ENCODE data around the gene PTK7. TPM values are rescaled to one million over a fixed set of nuclear protein-coding genes. Genes with fewer than 3 reads are reported as not detected.

Gene PTK7
- total RNA-seq, 1 experiment from 2014 or later: 19.7 TPM

GRCh38 chr6:43200541-43200940 is 124.4 kb downstream of the PTK7 start:
- no peak for DNase-seq (ENCODE audit: low read depth, low spot score)
- in situ Hi-C loops (cut with HindIII; ENCODE audit: low pct_unique_long_range_greater_than_20kb, low sequenced_read_pairs): no loop called here

- in situ Hi-C loops (cut with HindIII; ENCODE audit: low pct_unique_long_range_greater_than_20kb, low sequenced_read_pairs): no loop called here
- DNase-seq (ENCODE audit: low read depth, low spot score): no peak
Observed at GRCh38 chr6:43202451-43202850, 126.3 kb downstream of the PTK7 start.

- DNase-seq (ENCODE audit: low read depth, low spot score): no peak
- in situ Hi-C loops (cut with HindIII; ENCODE audit: low pct_unique_long_range_greater_than_20kb, low sequenced_read_pairs): no loop called here
Observed at GRCh38 chr6:43203029-43203717, 127.1 kb downstream of the PTK7 start.

- in situ Hi-C loops (cut with HindIII; ENCODE audit: low pct_unique_long_range_greater_than_20kb, low sequenced_read_pairs): no loop called here
- DNase-seq (ENCODE audit: low read depth, low spot score): no peak
Observed at GRCh38 chr6:43203718-43204095, 127.6 kb downstream of the PTK7 start.

GRCh38 chr6:43204271-43205105 is 128.4 kb downstream of the PTK7 start:
- in situ Hi-C loops (cut with HindIII; ENCODE audit: low pct_unique_long_range_greater_than_20kb, low sequenced_read_pairs): no loop called here
- DNase-seq (ENCODE audit: low read depth, low spot score): no peak

- in situ Hi-C loops (cut with HindIII; ENCODE audit: low pct_unique_long_range_greater_than_20kb, low sequenced_read_pairs): no loop called here
- no peak for DNase-seq (ENCODE audit: low read depth, low spot score)
Observed at GRCh38 chr6:43205849-43206248, 129.7 kb downstream of the PTK7 start.

- no peak for DNase-seq (ENCODE audit: low read depth, low spot score)
- in situ Hi-C loops (cut with HindIII; ENCODE audit: low pct_unique_long_range_greater_than_20kb, low sequenced_read_pairs): no loop called here
Observed at GRCh38 chr6:43207286-43207685, 131.2 kb downstream of the PTK7 start.

Other genes starting within 250 kb of the PTK7 start
- 110 and 112 TPM in 2 replicates for gene RPL7L1, start 196.7 kb upstream of the PTK7 start, total RNA-seq (2014; rRNA removed; shearing (Covaris generic))
- 6.2 and 9.7 TPM in 2 replicates for gene PTCRA, start 160.3 kb upstream of the PTK7 start, total RNA-seq (2014; rRNA removed; shearing (Covaris generic))
- gene CNPY3, start 146.8 kb upstream of the PTK7 start, total RNA-seq (2014; rRNA removed; shearing (Covaris generic)): 38.6 and 40.1 TPM in 2 replicates
- gene GNMT, start 115.6 kb upstream of the PTK7 start, total RNA-seq (2014; rRNA removed; shearing (Covaris generic)): 0.34 TPM in 1 of 2 replicates, not detected in the other
- 15.2 and 18.4 TPM in 2 replicates for gene PEX6, start 97.1 kb upstream of the PTK7 start, total RNA-seq (2014; rRNA removed; shearing (Covaris generic))
- gene PPP2R5D, start 91.7 kb upstream of the PTK7 start, total RNA-seq (2014; rRNA removed; shearing (Covaris generic)): 37.3 and 39.1 TPM in 2 replicates
- 66.6 and 79.1 TPM in 2 replicates for gene MEA1, start 62.4 kb upstream of the PTK7 start, total RNA-seq (2014; rRNA removed; shearing (Covaris generic))
- gene KLHDC3, start 62.1 kb upstream of the PTK7 start, total RNA-seq (2014; rRNA removed; shearing (Covaris generic)): 61.6 and 67.9 TPM in 2 replicates
- 81.9 and 89.9 TPM in 2 replicates for gene RRP36, start 54.7 kb upstream of the PTK7 start, total RNA-seq (2014; rRNA removed; shearing (Covaris generic))
- 18.8 and 20.2 TPM in 2 replicates for gene CUL7, start 22.5 kb upstream of the PTK7 start, total RNA-seq (2014; rRNA removed; shearing (Covaris generic))
- 49.9 and 51.9 TPM in 2 replicates for gene MRPL2, start 16.9 kb upstream of the PTK7 start, total RNA-seq (2014; rRNA removed; shearing (Covaris generic))
- gene KLC4, start 16.7 kb upstream of the PTK7 start, total RNA-seq (2014; rRNA removed; shearing (Covaris generic)): 6.8 and 8.3 TPM in 2 replicates
- gene SRF, start 95.0 kb downstream of the PTK7 start, total RNA-seq (2014; rRNA removed; shearing (Covaris generic)): 16.4 and 17.6 TPM in 2 replicates
- 16.7 and 18.1 TPM in 2 replicates for gene CUL9, start 105.9 kb downstream of the PTK7 start, total RNA-seq (2014; rRNA removed; shearing (Covaris generic))
- 108 and 109 TPM in 2 replicates for gene DNPH1, start 153.2 kb downstream of the PTK7 start, total RNA-seq (2014; rRNA removed; shearing (Covaris generic))
- not detected in 2 replicates for gene TTBK1, start 167.2 kb downstream of the PTK7 start, total RNA-seq (2014; rRNA removed; shearing (Covaris generic))
- gene SLC22A7, start 221.9 kb downstream of the PTK7 start, total RNA-seq (2014; rRNA removed; shearing (Covaris generic)): not detected in 2 replicates
- not detected in 2 replicates for gene CRIP3, start 232.5 kb downstream of the PTK7 start, total RNA-seq (2014; rRNA removed; shearing (Covaris generic))

Data from SK-MEL-5 (cell line).